Neuronal stem cell (in vitro differentiated cells): ENCODE results near the gene MCCD1.
A peak's percentile ranks its signal among the peaks of the same experiment; 100 is the strongest.

Experiments used
- DNase-seq: peaks from one replicate; pipeline ENCODE4 v3.0.0-alpha.2; 2013; ENCODE audit warnings: low spot score
- H2AFZ ChIP-seq: one replicate; pipeline ENCODE4 v1.6.1; 2013; ENCODE audit warnings: mild to moderate bottlenecking, low read length, inconsistent platforms
- H2AK5ac ChIP-seq: 2 replicates; pipeline ENCODE4 v1.6.1; 2013; ENCODE audit warnings: low read depth, mild to moderate bottlenecking, inconsistent platforms, low read length, moderate library complexity, mixed read lengths
- H2BK120ac ChIP-seq: 2 replicates; pipeline ENCODE4 v1.6.1; 2013; ENCODE audit warnings: low read depth, mild to moderate bottlenecking, inconsistent platforms, low read length, moderate library complexity, mixed read lengths
- H2BK12ac ChIP-seq: one replicate; pipeline ENCODE4 v1.6.1; 2013; ENCODE audit warnings: low read length, inconsistent platforms
- H2BK15ac ChIP-seq: 2 replicates; pipeline ENCODE4 v1.6.1; 2013; ENCODE audit warnings: mild to moderate bottlenecking, low read length, inconsistent platforms, mixed read lengths
- H2BK5ac ChIP-seq: one replicate; pipeline ENCODE4 v1.6.1; 2013; ENCODE audit warnings: inconsistent platforms, mild to moderate bottlenecking, low read length, moderate library complexity
- H3K14ac ChIP-seq: one replicate; pipeline ENCODE4 v1.6.1; 2013; ENCODE audit warnings: low read length, inconsistent platforms
- H3K18ac ChIP-seq: 2 replicates; pipeline ENCODE4 v1.6.1; 2013; ENCODE audit warnings: low read length, inconsistent platforms
- H3K23ac ChIP-seq: 2 replicates; pipeline ENCODE4 v1.6.1; 2013; ENCODE audit warnings: low read depth, mild to moderate bottlenecking, mixed read lengths, low read length, inconsistent platforms; ENCODE audit not compliant: poor library complexity
- H3K27ac ChIP-seq: replicated peaks from 3 replicates; pipeline ENCODE4 v1.5.1; 2013; ENCODE audit warnings: low read length, inconsistent platforms
- H3K27me3 ChIP-seq, 3 experiments: 2 replicates each; pipeline ENCODE4 v1.6.1; 2013; ENCODE audit warnings: low read length in 3 of 3, mild to moderate bottlenecking in 2 of 3, inconsistent platforms in 1 of 3, low read depth in 1 of 3, mixed read lengths in 1 of 3, moderate library complexity in 1 of 3; ENCODE audit not compliant: control insufficient read depth in 3 of 3, insufficient read depth in 3 of 3
- H3K36me3 ChIP-seq, 2 donors: replicated peaks in 1 of 2; 2 replicates each; pipeline ENCODE4 v1.6.1; 2013; ENCODE audit warnings: low read length in 2 of 2; ENCODE audit not compliant: control insufficient read depth in 2 of 2, insufficient read depth in 2 of 2
- H3K4ac ChIP-seq: 2 replicates; pipeline ENCODE4 v1.6.1; 2013; ENCODE audit warnings: inconsistent platforms, mild to moderate bottlenecking, low read length, moderate library complexity
- H3K4me1 ChIP-seq, 2 donors: 1 replicate in 1 of 2; 2 replicates in 1 of 2; pipeline ENCODE4 v1.6.1; 2013; ENCODE audit warnings: low read length in 2 of 2, low read depth in 1 of 2; ENCODE audit not compliant: control insufficient read depth in 2 of 2, insufficient read depth in 1 of 2
- H3K4me2 ChIP-seq: one replicate; pipeline ENCODE4 v1.6.1; 2013; ENCODE audit warnings: mild to moderate bottlenecking, low read length, inconsistent platforms; ENCODE audit not compliant: insufficient read depth, poor library complexity, severe bottlenecking
- H3K4me3 ChIP-seq, 2 donors: 2 replicates each; pipeline ENCODE4 v1.5.1; 2013; ENCODE audit warnings: low read length in 2 of 2, mild to moderate bottlenecking in 2 of 2, inconsistent platforms in 1 of 2, moderate library complexity in 1 of 2
- H3K79me1 ChIP-seq: one replicate; pipeline ENCODE4 v1.6.1; 2013; ENCODE audit warnings: low read depth, mild to moderate bottlenecking, inconsistent platforms, low read length, moderate library complexity
- H3K9ac ChIP-seq: one replicate; pipeline ENCODE4 v1.6.1; 2013; ENCODE audit warnings: mild to moderate bottlenecking, low read depth, low read length, inconsistent platforms; ENCODE audit not compliant: poor library complexity
- H3K9me3 ChIP-seq, 2 donors: replicated peaks in 1 of 2; 2 replicates each; pipeline versions ENCODE3 to v1.6.1; 2013; ENCODE audit warnings: low read length in 2 of 2, mild to moderate bottlenecking in 2 of 2, inconsistent platforms in 1 of 2, low read depth in 1 of 2, mixed read lengths in 1 of 2, moderate library complexity in 1 of 2; ENCODE audit not compliant: control insufficient read depth in 2 of 2, insufficient read depth in 1 of 2
- H4K8ac ChIP-seq: one replicate; pipeline ENCODE4 v1.6.1; 2013; ENCODE audit warnings: low read depth, mild to moderate bottlenecking, inconsistent platforms, low read length, moderate library complexity
- H4K91ac ChIP-seq: one replicate; pipeline ENCODE4 v1.6.1; 2013; ENCODE audit warnings: low read length, low read depth, mild to moderate bottlenecking, inconsistent platforms; ENCODE audit not compliant: poor library complexity
- WGBS, 2 donors: extraction: QIAGEN DNeasy Blood & Tissue Kit; methylation state at CpG; one replicate each; pipeline ENCODE4 v1.1.7; 2013; ENCODE audit warnings: missing lambda C conversion rate in 2 of 2, mixed read lengths in 1 of 2; ENCODE audit not compliant: insufficient read length in 2 of 2, insufficient replicate concordance in 1 of 2; ENCODE audit errors: extremely low coverage in 2 of 2; 5-methylcytosine and 5-hydroxymethylcytosine counted together

The MCCD1 gene

DNA sequence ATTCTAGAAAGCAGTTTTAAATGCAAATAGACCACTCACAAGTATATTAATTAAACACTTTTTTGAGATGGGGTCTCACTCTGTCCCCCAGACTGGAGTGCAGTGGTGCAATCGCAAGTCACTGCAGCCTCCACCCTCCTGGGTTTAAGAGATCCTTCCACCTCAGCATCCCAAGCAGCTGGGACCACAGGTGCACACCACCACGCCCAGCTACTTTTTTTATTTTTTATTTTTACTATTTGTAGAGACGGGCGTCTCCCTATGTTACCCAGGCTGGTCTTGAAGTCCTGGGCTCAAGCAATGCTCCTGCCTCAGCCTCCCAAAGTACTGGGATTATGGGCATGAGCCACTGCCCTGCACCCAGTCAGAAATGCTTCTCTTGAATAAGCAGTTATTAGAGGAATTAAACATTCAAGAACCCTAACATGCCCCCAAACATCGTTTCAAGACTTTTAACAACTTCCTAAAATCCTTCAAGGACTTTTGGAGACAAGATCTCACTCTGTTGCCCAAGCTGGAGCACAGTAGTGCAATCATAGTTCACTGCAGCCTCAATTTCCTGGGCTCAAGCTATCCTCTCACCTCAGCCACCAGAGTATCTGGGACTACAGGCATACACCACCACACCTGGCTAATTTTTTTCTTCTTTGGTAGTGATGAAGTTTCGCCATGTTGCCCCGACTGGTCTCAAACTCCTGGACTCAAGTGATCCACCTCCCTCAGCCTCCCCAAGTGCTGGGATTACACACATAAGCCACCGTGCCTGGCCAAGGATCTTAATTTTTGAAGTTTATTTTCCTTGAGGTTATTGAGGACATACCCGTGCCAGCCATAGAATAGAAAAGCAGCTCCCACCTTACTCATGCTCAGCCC, 3.2 kb downstream of the MCCD1 start:
- Histone ChIP-seq H3K9ac (no peak overlapping the region), H3K4me2 (no peak overlapping the region), H3K4me1 (peaks cover 0 to 2% of the 10 kb centered on the region in 2 donors), H2AFZ (no peak overlapping the region), H2BK120ac (no peak overlapping the region), H4K8ac (no peak overlapping the region), H3K4ac (no peak overlapping the region), H2AK5ac (no peak overlapping the region), H3K14ac (no peak overlapping the region), H4K91ac (no peak overlapping the region), H3K23ac (no peak overlapping the region), H3K18ac (no peak overlapping the region), H3K4me3 (no peak overlapping the region), H3K9me3 (no peaks in the 10 kb centered on the region), H3K36me3 (peaks cover 61 to 78% of the 10 kb centered on the region in 2 donors), H3K79me1 (peaks cover 8% of the 10 kb centered on the region), H2BK15ac (no peak overlapping the region), H3K27ac (no peak overlapping the region), H2BK5ac (no peak overlapping the region), H3K27me3 (no peaks in the 10 kb centered on the region), H2BK12ac (no peak overlapping the region)
- no peak for DNase-seq
- WGBS, 2 donors, result no CpG with 5 or more reads among the region's 9 CpGs

GRCh38 chr6:31532644-31533454, 4.1 kb downstream of the MCCD1 start:
- Histone ChIP-seq H2BK5ac (no peak overlapping the region), H3K27ac (peak overlapping the region; percentile 34), H2AFZ (no peak overlapping the region), H3K14ac (no peak overlapping the region), H3K4ac (no peak overlapping the region), H3K4me1 (peaks cover 0 to 2% of the 10 kb centered on the region in 2 donors), H3K9ac (no peak overlapping the region), H2BK12ac (no peak overlapping the region), H4K8ac (no peak overlapping the region), H4K91ac (no peak overlapping the region), H3K18ac (no peak overlapping the region), H3K4me3 (no peak overlapping the region), H2AK5ac (no peak overlapping the region), H3K23ac (no peak overlapping the region), H3K9me3 (no peaks in the 10 kb centered on the region), H2BK15ac (no peak overlapping the region), H3K4me2 (no peak overlapping the region), H3K27me3 (no peaks in the 10 kb centered on the region), H3K36me3 (peaks cover 63 to 86% of the 10 kb centered on the region in 2 donors), H3K79me1 (peaks cover 8% of the 10 kb centered on the region), H2BK120ac (no peak overlapping the region)
- no peak for DNase-seq
- no CpG with 5 or more reads among the region's 9 CpGs for WGBS, 2 donors

- Histone ChIP-seq H3K79me1 (peaks cover 8% of the 10 kb centered on the region), H2BK5ac (no peak overlapping the region), H3K18ac (no peak overlapping the region), H2BK120ac (no peak overlapping the region), H2BK15ac (no peak overlapping the region), H4K91ac (no peak overlapping the region), H3K4ac (no peak overlapping the region), H3K4me3 (no peak overlapping the region), H3K23ac (no peak overlapping the region), H2AK5ac (no peak overlapping the region), H2AFZ (no peak overlapping the region), H3K36me3 (peaks cover 67 to 92% of the 10 kb centered on the region in 2 donors), H3K27ac (no peak overlapping the region), H3K4me2 (no peak overlapping the region), H3K27me3 (no peaks in the 10 kb centered on the region), H3K4me1 (peaks cover 0 to 2% of the 10 kb centered on the region in 2 donors), H3K14ac (no peak overlapping the region), H3K9me3 (no peaks in the 10 kb centered on the region), H4K8ac (no peak overlapping the region), H3K9ac (no peak overlapping the region), H2BK12ac (no peak overlapping the region)
- DNase-seq, result no peak
- no CpG with 5 or more reads among the region's 1 CpG for WGBS, 2 donors
Measured at GRCh38 chr6:31533455-31533841, 4.7 kb downstream of the MCCD1 start.

- Histone ChIP-seq H3K27ac (no peak overlapping the region), H2BK5ac (no peak overlapping the region), H3K14ac (no peak overlapping the region), H2AK5ac (no peak overlapping the region), H2BK120ac (no peak overlapping the region), H3K18ac (no peak overlapping the region), H3K79me1 (peaks cover 12% of the 10 kb centered on the region), H3K4ac (no peak overlapping the region), H4K91ac (no peak overlapping the region), H3K36me3 (peaks cover 73 to 98% of the 10 kb centered on the region in 2 donors), H2AFZ (no peak overlapping the region), H3K9me3 (no peaks in the 10 kb centered on the region), H3K4me1 (peaks cover 2 to 5% of the 10 kb centered on the region in 2 donors), H3K4me2 (no peak overlapping the region), H3K27me3 (no peaks in the 10 kb centered on the region), H3K4me3 (no peak overlapping the region), H3K9ac (no peak overlapping the region), H3K23ac (no peak overlapping the region), H2BK12ac (no peak overlapping the region), H4K8ac (no peak overlapping the region), H2BK15ac (no peak overlapping the region)
- no CpG with 5 or more reads among the region's 6 CpGs for WGBS, 2 donors
- no peak for DNase-seq
Measured at GRCh38 chr6:31534011-31534410, 5.2 kb downstream of the MCCD1 start.
